Neuronal stem cell (in vitro differentiated cells): ENCODE results near the gene PDCL2.
"Not testable (repeated sequence)": the region's sequence is repeated elsewhere in the genome, so short reads cannot be mapped to it uniquely, and the experiment has no call there.

Source experiments
- DNase-seq: peaks from one replicate; pipeline ENCODE4 v3.0.0-alpha.2; 2013; ENCODE audit warnings: low spot score
- H2AFZ ChIP-seq: one replicate; pipeline ENCODE4 v1.6.1; 2013; ENCODE audit warnings: mild to moderate bottlenecking, low read length, inconsistent platforms
- H2AK5ac ChIP-seq: 2 replicates; pipeline ENCODE4 v1.6.1; 2013; ENCODE audit warnings: low read depth, mild to moderate bottlenecking, inconsistent platforms, low read length, moderate library complexity, mixed read lengths
- H2BK120ac ChIP-seq: 2 replicates; pipeline ENCODE4 v1.6.1; 2013; ENCODE audit warnings: low read depth, mild to moderate bottlenecking, inconsistent platforms, low read length, moderate library complexity, mixed read lengths
- H2BK12ac ChIP-seq: one replicate; pipeline ENCODE4 v1.6.1; 2013; ENCODE audit warnings: low read length, inconsistent platforms
- H2BK15ac ChIP-seq: 2 replicates; pipeline ENCODE4 v1.6.1; 2013; ENCODE audit warnings: mild to moderate bottlenecking, low read length, inconsistent platforms, mixed read lengths
- H2BK5ac ChIP-seq: one replicate; pipeline ENCODE4 v1.6.1; 2013; ENCODE audit warnings: inconsistent platforms, mild to moderate bottlenecking, low read length, moderate library complexity
- H3K14ac ChIP-seq: one replicate; pipeline ENCODE4 v1.6.1; 2013; ENCODE audit warnings: low read length, inconsistent platforms
- H3K18ac ChIP-seq: 2 replicates; pipeline ENCODE4 v1.6.1; 2013; ENCODE audit warnings: low read length, inconsistent platforms
- H3K23ac ChIP-seq: 2 replicates; pipeline ENCODE4 v1.6.1; 2013; ENCODE audit warnings: low read depth, mild to moderate bottlenecking, mixed read lengths, low read length, inconsistent platforms; ENCODE audit not compliant: poor library complexity
- H3K27ac ChIP-seq: replicated peaks from 3 replicates; pipeline ENCODE4 v1.5.1; 2013; ENCODE audit warnings: low read length, inconsistent platforms
- H3K27me3 ChIP-seq, 3 experiments: 2 replicates each; pipeline ENCODE4 v1.6.1; 2013; ENCODE audit warnings: low read length in 3 of 3, mild to moderate bottlenecking in 2 of 3, inconsistent platforms in 1 of 3, low read depth in 1 of 3, mixed read lengths in 1 of 3, moderate library complexity in 1 of 3; ENCODE audit not compliant: control insufficient read depth in 3 of 3, insufficient read depth in 3 of 3
- H3K36me3 ChIP-seq, 2 donors: replicated peaks in 1 of 2; 2 replicates each; pipeline ENCODE4 v1.6.1; 2013; ENCODE audit warnings: low read length in 2 of 2; ENCODE audit not compliant: control insufficient read depth in 2 of 2, insufficient read depth in 2 of 2
- H3K4ac ChIP-seq: 2 replicates; pipeline ENCODE4 v1.6.1; 2013; ENCODE audit warnings: inconsistent platforms, mild to moderate bottlenecking, low read length, moderate library complexity
- H3K4me1 ChIP-seq, 2 donors: 1 replicate in 1 of 2; 2 replicates in 1 of 2; pipeline ENCODE4 v1.6.1; 2013; ENCODE audit warnings: low read length in 2 of 2, low read depth in 1 of 2; ENCODE audit not compliant: control insufficient read depth in 2 of 2, insufficient read depth in 1 of 2
- H3K4me2 ChIP-seq: one replicate; pipeline ENCODE4 v1.6.1; 2013; ENCODE audit warnings: mild to moderate bottlenecking, low read length, inconsistent platforms; ENCODE audit not compliant: insufficient read depth, poor library complexity, severe bottlenecking
- H3K4me3 ChIP-seq, 2 donors: 2 replicates each; pipeline ENCODE4 v1.5.1; 2013; ENCODE audit warnings: low read length in 2 of 2, mild to moderate bottlenecking in 2 of 2, inconsistent platforms in 1 of 2, moderate library complexity in 1 of 2
- H3K79me1 ChIP-seq: one replicate; pipeline ENCODE4 v1.6.1; 2013; ENCODE audit warnings: low read depth, mild to moderate bottlenecking, inconsistent platforms, low read length, moderate library complexity
- H3K9ac ChIP-seq: one replicate; pipeline ENCODE4 v1.6.1; 2013; ENCODE audit warnings: mild to moderate bottlenecking, low read depth, low read length, inconsistent platforms; ENCODE audit not compliant: poor library complexity
- H3K9me3 ChIP-seq, 2 donors: replicated peaks in 1 of 2; 2 replicates each; pipeline versions ENCODE3 to v1.6.1; 2013; ENCODE audit warnings: low read length in 2 of 2, mild to moderate bottlenecking in 2 of 2, inconsistent platforms in 1 of 2, low read depth in 1 of 2, mixed read lengths in 1 of 2, moderate library complexity in 1 of 2; ENCODE audit not compliant: control insufficient read depth in 2 of 2, insufficient read depth in 1 of 2
- H4K8ac ChIP-seq: one replicate; pipeline ENCODE4 v1.6.1; 2013; ENCODE audit warnings: low read depth, mild to moderate bottlenecking, inconsistent platforms, low read length, moderate library complexity
- H4K91ac ChIP-seq: one replicate; pipeline ENCODE4 v1.6.1; 2013; ENCODE audit warnings: low read length, low read depth, mild to moderate bottlenecking, inconsistent platforms; ENCODE audit not compliant: poor library complexity
- WGBS, 2 donors: extraction: QIAGEN DNeasy Blood & Tissue Kit; methylation state at CpG; one replicate each; pipeline ENCODE4 v1.1.7; 2013; ENCODE audit warnings: missing lambda C conversion rate in 2 of 2, mixed read lengths in 1 of 2; ENCODE audit not compliant: insufficient read length in 2 of 2, insufficient replicate concordance in 1 of 2; ENCODE audit errors: extremely low coverage in 2 of 2; 5-methylcytosine and 5-hydroxymethylcytosine counted together

The PDCL2 gene

GRCh38 chr4:55633903-55634302 is 41.9 kb upstream of the PDCL2 start:
- H3K79me1 ChIP-seq: no peaks in the 10 kb centered on the region
- H3K4ac ChIP-seq: no peak overlapping the region
- H3K4me2 ChIP-seq: no peak overlapping the region
- peak overlapping the region in 1 of 2 donors; percentile 68 for H3K4me3 ChIP-seq
- H2BK120ac ChIP-seq: no peak overlapping the region
- H3K18ac ChIP-seq: no peak overlapping the region
- H3K9ac ChIP-seq: no peak overlapping the region
- DNase-seq: no peak
- no peak overlapping the region for H2BK15ac ChIP-seq
- H3K4me1 ChIP-seq: peaks cover 9 to 10% of the 10 kb centered on the region in 2 donors
- H3K27ac ChIP-seq: no peak overlapping the region
- no peak overlapping the region for H2AK5ac ChIP-seq
- peaks cover 0 to 46% of the 10 kb centered on the region in 2 donors for H3K36me3 ChIP-seq
- no peak overlapping the region for H2BK12ac ChIP-seq
- H4K91ac ChIP-seq: no peak overlapping the region
- H4K8ac ChIP-seq: no peak overlapping the region
- no CpG with 5 or more reads among the region's 6 CpGs for WGBS, 2 donors
- H2AFZ ChIP-seq: peak overlapping the region; percentile 11
- peaks cover 0 to 13% (median 0%) of the 10 kb centered on the region in 3 experiments for H3K27me3 ChIP-seq
- H2BK5ac ChIP-seq: no peak overlapping the region
- H3K23ac ChIP-seq: no peak overlapping the region
- peaks cover 0 to 19% of the 10 kb centered on the region in 2 donors for H3K9me3 ChIP-seq
- H3K14ac ChIP-seq: no peak overlapping the region

- H2AFZ ChIP-seq: no peak overlapping the region
- no peak overlapping the region for H2BK120ac ChIP-seq
- no peak overlapping the region for H3K9ac ChIP-seq
Observed at GRCh38 chr4:55625835-55626234, 33.8 kb upstream of the PDCL2 start.

GRCh38 chr4:55624063-55624462 is 32.0 kb upstream of the PDCL2 start:
- not testable (repeated sequence) for H2AFZ ChIP-seq, DNase-seq, H3K27me3 ChIP-seq, H3K4me3 ChIP-seq, H2BK12ac ChIP-seq, H3K9me3 ChIP-seq, H2AK5ac ChIP-seq, H3K27ac ChIP-seq, H3K18ac ChIP-seq, H3K23ac ChIP-seq, H3K4ac ChIP-seq, H2BK120ac ChIP-seq, H2BK15ac ChIP-seq, H3K79me1 ChIP-seq, H2BK5ac ChIP-seq, H4K8ac ChIP-seq, H3K14ac ChIP-seq, H4K91ac ChIP-seq, H3K4me2 ChIP-seq, H3K4me1 ChIP-seq, H3K9ac ChIP-seq
- peaks cover 0 to 41% of the 10 kb centered on the region in 2 donors for H3K36me3 ChIP-seq
- no CpG with 5 or more reads among the region's 1 CpG for WGBS, 2 donors

More at GRCh38 chr4:55625835-55626234, 33.8 kb upstream of the PDCL2 start:
- Histone ChIP-seq H3K18ac (no peak overlapping the region), H2BK5ac (no peak overlapping the region), H3K4me2 (no peak overlapping the region), H3K27ac (no peak overlapping the region), H3K4me1 (no peaks in the 10 kb centered on the region), H3K79me1 (no peaks in the 10 kb centered on the region), H4K91ac (no peak overlapping the region), H3K9me3 (peaks cover 0 to 18% of the 10 kb centered on the region in 2 donors), H2BK15ac (no peak overlapping the region), H3K27me3 (no peaks in the 10 kb centered on the region), H2AK5ac (no peak overlapping the region), H3K36me3 (peaks cover 0 to 59% of the 10 kb centered on the region in 2 donors), H3K14ac (no peak overlapping the region), H3K4ac (no peak overlapping the region), H4K8ac (no peak overlapping the region), H3K4me3 (no peak overlapping the region), H2BK12ac (no peak overlapping the region), H3K23ac (no peak overlapping the region)
- DNase-seq: no peak
- WGBS, 2 donors: no CpG with 5 or more reads among the region's 2 CpGs

- Histone ChIP-seq H3K14ac (no peak overlapping the region), H2BK120ac (no peak overlapping the region), H3K4me2 (no peak overlapping the region), H3K9me3 (no peaks in the 10 kb centered on the region), H3K27ac (no peak overlapping the region), H4K91ac (no peak overlapping the region), H3K18ac (no peak overlapping the region), H2BK15ac (no peak overlapping the region), H3K4me1 (no peaks in the 10 kb centered on the region), H3K9ac (no peak overlapping the region), H2BK5ac (no peak overlapping the region), H3K4me3 (no peak overlapping the region), H2AK5ac (no peak overlapping the region), H3K36me3 (peaks cover 0 to 32% of the 10 kb centered on the region in 2 donors), H3K79me1 (no peaks in the 10 kb centered on the region), H3K27me3 (no peaks in the 10 kb centered on the region), H3K23ac (no peak overlapping the region), H2BK12ac (no peak overlapping the region), H3K4ac (no peak overlapping the region), H4K8ac (no peak overlapping the region), H2AFZ (no peak overlapping the region)
- no CpG with 5 or more reads among the region's 1 CpG for WGBS, 2 donors
- DNase-seq: no peak
Observed at GRCh38 chr4:55618546-55619143, 26.6 kb upstream of the PDCL2 start.
